DOHH2 (cell line): ENCODE measurements around the gene DPP10.

ENCODE experiments used
- H3F3A ChIP-seq: fragments of 200-600 bp; sonication (generic), shearing (Covaris generic); 2 replicates; pipeline ENCODE4 v1.6.0; 2016; ENCODE audit warnings: antibody characterized with exemption, mild to moderate bottlenecking; ENCODE audit not compliant: control insufficient read depth, insufficient read depth
- H3K27ac ChIP-seq: fragments of 200-600 bp; sonication (generic); 2 replicates; pipeline ENCODE4 v1.5.1; 2014; ENCODE audit warnings: low read depth, mild to moderate bottlenecking, low read length, moderate library complexity
- H3K27me3 ChIP-seq: fragments of 200-600 bp; sonication (generic); 2 replicates; pipeline ENCODE4 v1.6.1; 2014; ENCODE audit warnings: mild to moderate bottlenecking, low read length, mixed read lengths; ENCODE audit not compliant: control insufficient read depth
- H3K36me3 ChIP-seq: fragments of 200-600 bp; sonication (generic); 2 replicates; pipeline ENCODE4 v1.6.1; 2014; ENCODE audit warnings: mild to moderate bottlenecking, low read length, moderate library complexity, mixed read lengths; ENCODE audit not compliant: control insufficient read depth
- H3K4me1 ChIP-seq: fragments of 200-600 bp; sonication (generic); 2 replicates; pipeline ENCODE4 v1.6.1; 2014; ENCODE audit warnings: mild to moderate bottlenecking, low read length, mixed read lengths; ENCODE audit not compliant: control insufficient read depth
- H3K4me2 ChIP-seq: fragments of 200-600 bp; sonication (generic); 2 replicates; pipeline ENCODE4 v1.6.0; 2014; ENCODE audit warnings: mild to moderate bottlenecking, low read length, moderate library complexity
- H3K4me3 ChIP-seq: fragments of 200-600 bp; sonication (generic); 2 replicates; pipeline ENCODE4 v1.5.1; 2014; ENCODE audit warnings: mild to moderate bottlenecking, low read length, mixed read lengths
- H3K79me2 ChIP-seq: fragments of 200-600 bp; sonication (generic); 2 replicates; pipeline ENCODE4 v1.6.1; 2014; ENCODE audit warnings: mild to moderate bottlenecking, low read length, mixed read lengths; ENCODE audit not compliant: control insufficient read depth
- H3K9me2 ChIP-seq: fragments of 200-600 bp; sonication (generic); replicated peaks from 2 replicates; pipeline ENCODE4 v1.6.1; 2014; ENCODE audit warnings: mild to moderate bottlenecking, low read length, mixed read lengths; ENCODE audit not compliant: control insufficient read depth
- H3K9me3 ChIP-seq: fragments of 200-600 bp; sonication (generic); 2 replicates; pipeline ENCODE4 v1.6.1; 2014; ENCODE audit warnings: antibody characterized with exemption, low read length, mixed read lengths; ENCODE audit not compliant: control insufficient read depth, insufficient read depth
- H4K20me1 ChIP-seq: fragments of 200-600 bp; sonication (generic); 2 replicates; pipeline ENCODE4 v1.6.0; 2014; ENCODE audit warnings: low read depth, mild to moderate bottlenecking, antibody characterized with exemption, low read length, moderate library complexity; ENCODE audit not compliant: control insufficient read depth, insufficient read depth
- CTCF ChIP-seq: fragments of 200-600 bp; sonication (generic); IDR thresholded peaks from one replicate; pipeline ENCODE4 v1.5.1; 2014; ENCODE audit warnings: antibody characterized with exemption, mild to moderate bottlenecking, low read depth, low read length; ENCODE audit not compliant: poor library complexity, severe bottlenecking
- EZH2phosphoT487 ChIP-seq: fragments of 200-600 bp; sonication (generic); IDR thresholded peaks from 2 replicates; pipeline ENCODE4 v1.6.1; 2017; ENCODE audit warnings: borderline replicate concordance, mild to moderate bottlenecking, antibody characterized with exemption, low read length, moderate library complexity, mixed read lengths

Gene DPP10

GRCh38 chr2:115746151-115746550 lies 1303.7 kb downstream of the DPP10 start:
- Histone ChIP-seq H3K27me3 (no peaks in the 10 kb centered on the region), H3K9me2 (no peaks in the 10 kb centered on the region), H3K79me2 (no peaks in the 10 kb centered on the region), H3K27ac (no peak overlapping the region), H3K4me1 (no peaks in the 10 kb centered on the region), H3K4me3 (no peak overlapping the region), H3K9me3 (no peaks in the 10 kb centered on the region), H3K36me3 (no peaks in the 10 kb centered on the region), H4K20me1 (no peaks in the 10 kb centered on the region), H3F3A (no peaks in the 10 kb centered on the region), H3K4me2 (no peak overlapping the region)
- TF ChIP-seq CTCF (no peak), EZH2phosphoT487 (no peak)

- Histone ChIP-seq H3K9me3 (no peaks in the 10 kb centered on the region), H3K4me3 (no peak overlapping the region), H3K27me3 (no peaks in the 10 kb centered on the region), H3K27ac (no peak overlapping the region), H3K4me1 (no peaks in the 10 kb centered on the region), H4K20me1 (no peaks in the 10 kb centered on the region), H3K4me2 (no peak overlapping the region), H3F3A (no peaks in the 10 kb centered on the region), H3K79me2 (no peaks in the 10 kb centered on the region), H3K9me2 (no peaks in the 10 kb centered on the region), H3K36me3 (no peaks in the 10 kb centered on the region)
- TF ChIP-seq EZH2phosphoT487 (no peak), CTCF (no peak)
Measured at GRCh38 chr2:115757286-115757685, 1314.8 kb downstream of the DPP10 start.

GRCh38 chr2:115763601-115764000 lies 1321.2 kb downstream of the DPP10 start:
- Histone ChIP-seq H3K4me2 (no peak overlapping the region), H3K4me1 (no peaks in the 10 kb centered on the region), H3K9me3 (no peaks in the 10 kb centered on the region), H3K79me2 (no peaks in the 10 kb centered on the region), H3K9me2 (no peaks in the 10 kb centered on the region), H3K27ac (no peak overlapping the region), H3K4me3 (no peak overlapping the region), H3K36me3 (no peaks in the 10 kb centered on the region), H3K27me3 (no peaks in the 10 kb centered on the region), H3F3A (no peaks in the 10 kb centered on the region), H4K20me1 (no peaks in the 10 kb centered on the region)
- TF ChIP-seq CTCF (no peak), EZH2phosphoT487 (no peak)

- H3K9me2 ChIP-seq: no peaks in the 10 kb centered on the region
- H3K4me3 ChIP-seq: no peak overlapping the region
- H4K20me1 ChIP-seq: no peaks in the 10 kb centered on the region
- H3K27ac ChIP-seq: no peak overlapping the region
- no peaks in the 10 kb centered on the region for H3K36me3 ChIP-seq
- no peaks in the 10 kb centered on the region for H3K27me3 ChIP-seq
- H3K4me2 ChIP-seq: no peak overlapping the region
- H3K9me3 ChIP-seq: no peaks in the 10 kb centered on the region
- TF ChIP-seq EZH2phosphoT487: no peak
- no peak for TF ChIP-seq CTCF
- no peaks in the 10 kb centered on the region for H3F3A ChIP-seq
- H3K79me2 ChIP-seq: no peaks in the 10 kb centered on the region
- H3K4me1 ChIP-seq: no peaks in the 10 kb centered on the region
Measured at GRCh38 chr2:115771516-115771915, 1329.1 kb downstream of the DPP10 start.
